Heart left ventricle (tissue), 13 donors: ENCODE results near the gene PSD4.

Experiments used
- POLR2A ChIP-seq, 2 donors: fragments of 450-650 bp; IDR thresholded peaks; one replicate each; pipeline ENCODE4 v1.6.1; 2017; ENCODE audit warnings: antibody characterized with exemption in 2 of 2, mild to moderate bottlenecking in 2 of 2, moderate library complexity in 2 of 2
- TF ChIP-seq, protein P1 (sequence below), 12 donors: fragments of 200-600 bp; sonication (generic) in 4 of 12; IDR thresholded peaks; one replicate each; pipeline versions ENCODE4 v1.5.0 to v1.8.0; 2018 to 2022; ENCODE audit warnings: antibody characterized with exemption in 12 of 12, mild to moderate bottlenecking in 5 of 12
- donor health status: ischemic (EF 13 %, LVEDD 7.1; RV severe dilation, severe dysfunction).
- donor health status: DM: no; HTN: yes; CAD: no.
- donor health status: DM: no; HTN: no; CAD: no.
- donor health status: ischemic (EF 25% LVEDD 6.9; RV normal size, moderate dysfunction).
- donor health status: ischemic (EF 25% LVEDD 5.7; RV mildly dilated, moderate dysfunction).
- donor health status: ischemic (EF 35%, LVEDD 5.7; RV mildly dilated, moderate dysfunction).
- donor health status: nonischemic (EF 11% LVEDD 7.7; RV severe dilation, severe dysfunction).
- donor health status: DM: yes; HTN: yes; CAD: no.
- donor health status: PGD.
- donor health status: ischemic (EF 29% LVEDD 5.4; RV normal size, mild dysfunction).
- donor health status: nonischemic (EF 23%, LVEDD 6.1; RV moderate dilation, normal function).

DNA sequence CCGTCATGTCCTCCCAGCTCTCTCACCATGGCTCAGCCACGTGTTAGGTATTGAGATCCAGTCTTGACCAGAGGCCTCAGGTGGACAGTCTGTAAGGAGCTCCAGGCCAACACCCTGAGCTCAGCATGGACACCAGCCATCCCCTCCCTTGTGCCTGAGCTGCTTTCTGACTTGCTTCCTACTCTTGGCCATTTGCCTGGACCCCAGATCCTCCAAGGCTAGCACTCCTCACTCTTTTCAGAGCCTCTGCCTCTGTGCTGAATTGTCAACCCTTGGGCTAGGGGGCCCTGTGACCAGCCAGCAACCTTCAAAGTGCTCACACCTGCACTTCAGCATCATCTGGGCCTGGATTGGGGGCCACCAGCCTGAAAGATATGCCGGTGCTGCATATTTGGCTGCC, 58.4 kb downstream of the PSD4 start:
- TF ChIP-seq, protein P1, sequence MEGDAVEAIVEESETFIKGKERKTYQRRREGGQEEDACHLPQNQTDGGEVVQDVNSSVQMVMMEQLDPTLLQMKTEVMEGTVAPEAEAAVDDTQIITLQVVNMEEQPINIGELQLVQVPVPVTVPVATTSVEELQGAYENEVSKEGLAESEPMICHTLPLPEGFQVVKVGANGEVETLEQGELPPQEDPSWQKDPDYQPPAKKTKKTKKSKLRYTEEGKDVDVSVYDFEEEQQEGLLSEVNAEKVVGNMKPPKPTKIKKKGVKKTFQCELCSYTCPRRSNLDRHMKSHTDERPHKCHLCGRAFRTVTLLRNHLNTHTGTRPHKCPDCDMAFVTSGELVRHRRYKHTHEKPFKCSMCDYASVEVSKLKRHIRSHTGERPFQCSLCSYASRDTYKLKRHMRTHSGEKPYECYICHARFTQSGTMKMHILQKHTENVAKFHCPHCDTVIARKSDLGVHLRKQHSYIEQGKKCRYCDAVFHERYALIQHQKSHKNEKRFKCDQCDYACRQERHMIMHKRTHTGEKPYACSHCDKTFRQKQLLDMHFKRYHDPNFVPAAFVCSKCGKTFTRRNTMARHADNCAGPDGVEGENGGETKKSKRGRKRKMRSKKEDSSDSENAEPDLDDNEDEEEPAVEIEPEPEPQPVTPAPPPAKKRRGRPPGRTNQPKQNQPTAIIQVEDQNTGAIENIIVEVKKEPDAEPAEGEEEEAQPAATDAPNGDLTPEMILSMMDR (IDR thresholded peaks at IDR 0.05), result no peak
- no peak for TF ChIP-seq POLR2A (IDR thresholded peaks at IDR 0.05)
